NCI-H748 treated with DMSO at 0.1 percent for 48 hours (cell line): ENCODE data around the gene EXOSC9.
A peak's percentile ranks its signal among the peaks of the same experiment; 100 is the strongest.

Source experiments
- DNase-seq: peaks from one replicate; lab custom pipeline; 2025; lab: John Stamatoyannopoulos, UW

Gene EXOSC9

GRCh38 chr4:121789455-121789854 lies 11.7 kb upstream of the EXOSC9 start:
- DNase-seq: no peak

- no peak for DNase-seq
Observed at GRCh38 chr4:121789960-121790829, 10.9 kb upstream of the EXOSC9 start.

- DNase-seq: no peak
Observed at GRCh38 chr4:121790976-121791375, 10.1 kb upstream of the EXOSC9 start.

- no peak for DNase-seq
Observed at GRCh38 chr4:121791481-121791880, 9.6 kb upstream of the EXOSC9 start.

GRCh38 chr4:121792966-121793365 lies 8.2 kb upstream of the EXOSC9 start:
- no peak for DNase-seq

GRCh38 chr4:121794505-121795188 lies 6.5 kb upstream of the EXOSC9 start:
- no peak for DNase-seq

- DNase-seq: no peak
Observed at GRCh38 chr4:121796283-121796682, 4.8 kb upstream of the EXOSC9 start.

GRCh38 chr4:121799208-121799823 lies 1.8 kb upstream of the EXOSC9 start:
- DNase-seq: no peak

GRCh38 chr4:121799867-121800501 lies 1.1 kb upstream of the EXOSC9 start:
- no peak for DNase-seq

- DNase-seq: peak; percentile 22
Observed at GRCh38 chr4:121800638-121800960, 524 bp upstream of the EXOSC9 start.

- no peak for DNase-seq
Observed at GRCh38 chr4:121801715-121802075, 572 bp downstream of the EXOSC9 start.

- DNase-seq: no peak
Observed at GRCh38 chr4:121806411-121806810, 5.3 kb downstream of the EXOSC9 start.

GRCh38 chr4:121811122-121811521 lies 10.0 kb downstream of the EXOSC9 start:
- no peak for DNase-seq

GRCh38 chr4:121814756-121815155 lies 13.6 kb downstream of the EXOSC9 start:
- DNase-seq: no peak

GRCh38 chr4:121817006-121817405 lies 15.9 kb downstream of the EXOSC9 start:
- no peak for DNase-seq

- no peak for DNase-seq
Observed at GRCh38 chr4:121817701-121818100, 16.6 kb downstream of the EXOSC9 start.

- no peak for DNase-seq
Observed at GRCh38 chr4:121818215-121818614, 17.1 kb downstream of the EXOSC9 start.

GRCh38 chr4:121819216-121819965 lies 18.3 kb downstream of the EXOSC9 start:
- DNase-seq: no peak

GRCh38 chr4:121822047-121822446 lies 20.9 kb downstream of the EXOSC9 start:
- DNase-seq: no peak

- DNase-seq: no peak
Observed at GRCh38 chr4:121822796-121823504, 21.8 kb downstream of the EXOSC9 start.

GRCh38 chr4:121823505-121824170 lies 22.5 kb downstream of the EXOSC9 start, which contains the start of gene CCNA2:
Gene CCNA2, minus strand, starts transcription at chr4:121823883. Its CDS starts 255 bp downstream, at chr4:121823628.
- DNase-seq: peak; percentile 79
